Endothelial cell of umbilical vein (primary cell): ENCODE data around the gene CPNE6. TPM values are rescaled to one million over a fixed set of nuclear protein-coding genes. Genes with fewer than 3 reads are reported as not detected.

ENCODE experiments used
- BruUV-seq: library from RNA; stranded (reverse); fragments of 400-500 nt; replicated peaks from 2 replicates; lab custom pipeline; 2021; lab: Mats Ljungman, UMichigan
- CTCF ChIA-PET: fragments of 300-600, 350-600 bp; sonication (Branson Sonifier 250); formaldehyde crosslinking; loops from one replicate; lab custom pipeline; 2021; ENCODE audit warnings: antibody characterized with exemption, inconsistent platforms; lab: Charles Lee
- POLR2A ChIA-PET: fragments of 300-600, 350-600 bp; sonication (Branson Sonifier 250); formaldehyde crosslinking; loops from one replicate; lab custom pipeline; 2021; ENCODE audit warnings: antibody characterized with exemption, inconsistent platforms; lab: Charles Lee
- DNase-seq: peaks from one replicate; pipeline ENCODE4 v3.0.0-alpha.2; 2011; ENCODE audit warnings: low read depth, low spot score
- FAIRE-seq: peaks from 2 replicates; lab custom pipeline; 2011; peaks lifted over from hg19 to GRCh38; lab: Jason Lieb, UNC
- H2AFZ ChIP-seq: 2 replicates; pipeline ENCODE4 v1.6.0; 2012; ENCODE audit warnings: low read depth, low read length, control low read depth, inconsistent platforms
- H3K27ac ChIP-seq: 2 replicates; pipeline ENCODE4 v1.5.1; 2011; ENCODE audit warnings: low read depth, mild to moderate bottlenecking, control low read depth, low read length, moderate library complexity; ENCODE audit not compliant: insufficient read depth
- H3K27me3 ChIP-seq, 2 experiments: 2 replicates each; pipeline versions ENCODE4 v1.6.0 to v1.6.1; 2011; ENCODE audit warnings: low read length in 2 of 2, mixed read lengths in 1 of 2; ENCODE audit not compliant: control insufficient read depth in 2 of 2, insufficient read depth in 2 of 2
- H3K36me3 ChIP-seq, 2 experiments: 2 replicates in 1 of 2; 3 replicates in 1 of 2; pipeline ENCODE4 v1.5.1; 2011; ENCODE audit warnings: low read length in 2 of 2, mild to moderate bottlenecking in 1 of 2, moderate library complexity in 1 of 2; ENCODE audit not compliant: control insufficient read depth in 2 of 2, insufficient read depth in 2 of 2; ENCODE audit errors: extremely low read depth in 1 of 2
- H3K4me1 ChIP-seq: 3 replicates; pipeline ENCODE4 v1.5.1; 2011; ENCODE audit warnings: mild to moderate bottlenecking, low read length; ENCODE audit not compliant: control insufficient read depth, insufficient read depth; ENCODE audit errors: extremely low read depth
- H3K4me2 ChIP-seq: 2 replicates; pipeline ENCODE4 v1.6.1; 2011; ENCODE audit warnings: low read length, control low read depth, mixed read lengths; ENCODE audit not compliant: insufficient read depth
- H3K4me3 ChIP-seq, 3 experiments: fragments of 200-600 bp in 1 of 3; sonication (generic), shearing (Covaris generic) in 1 of 3; replicated peaks in 1 of 3; 2 replicates each; pipeline ENCODE4 v1.5.1; 2011 to 2016; ENCODE audit warnings: control low read depth in 3 of 3, low read length in 3 of 3, mild to moderate bottlenecking in 2 of 3, inconsistent platforms in 1 of 3, low read depth in 1 of 3, moderate library complexity in 1 of 3; ENCODE audit not compliant: insufficient read depth in 1 of 3
- H3K79me2 ChIP-seq: 2 replicates; pipeline ENCODE4 v1.6.0; 2012; ENCODE audit warnings: low read length, inconsistent platforms; ENCODE audit not compliant: control insufficient read depth, insufficient read depth
- H3K9ac ChIP-seq: replicated peaks from 2 replicates; pipeline ENCODE3; 2011; ENCODE audit warnings: low read length, control low read depth; ENCODE audit not compliant: insufficient read depth; ENCODE audit errors: extremely low read depth
- H3K9me1 ChIP-seq: replicated peaks from 3 replicates; pipeline ENCODE4 v1.6.0; 2011; ENCODE audit warnings: mild to moderate bottlenecking, low read length; ENCODE audit not compliant: control insufficient read depth, insufficient read depth; ENCODE audit errors: extremely low read depth
- H3K9me3 ChIP-seq: replicated peaks from 2 replicates; pipeline ENCODE4 v1.5.1; 2012; ENCODE audit warnings: low read length, inconsistent platforms; ENCODE audit not compliant: control insufficient read depth, insufficient read depth
- H4K20me1 ChIP-seq: replicated peaks from 2 replicates; pipeline ENCODE3; 2011; ENCODE audit warnings: mild to moderate bottlenecking, low read length; ENCODE audit not compliant: control insufficient read depth, insufficient read depth; ENCODE audit errors: extremely low read depth
- CTCF ChIP-seq, 2 donors: IDR thresholded peaks; 1 replicate in 1 of 2; 2 replicates in 1 of 2; pipeline ENCODE4 v1.5.1; 2011; ENCODE audit warnings: low read length in 2 of 2, mild to moderate bottlenecking in 2 of 2, moderate library complexity in 2 of 2, control low read depth in 1 of 2, inconsistent platforms in 1 of 2, low read depth in 1 of 2; ENCODE audit not compliant: insufficient read depth in 1 of 2; ENCODE audit errors: extremely low read depth in 1 of 2
- EZH2 ChIP-seq: IDR thresholded peaks from 2 replicates; pipeline ENCODE4 v1.6.1; 2012; ENCODE audit warnings: borderline replicate concordance, low read depth, mild to moderate bottlenecking, moderate library complexity, low read length, inconsistent platforms; ENCODE audit not compliant: severe bottlenecking
- FOS ChIP-seq: IDR thresholded peaks from 2 replicates; pipeline ENCODE4 v1.6.1; 2011; ENCODE audit warnings: mild to moderate bottlenecking, low read length, moderate library complexity, borderline replicate concordance; ENCODE audit not compliant: insufficient read depth
- GATA2 ChIP-seq: IDR thresholded peaks from 2 replicates; pipeline ENCODE4 v1.7.0; 2011; ENCODE audit warnings: low read depth, mild to moderate bottlenecking, moderate library complexity, mixed read lengths, low read length; ENCODE audit not compliant: insufficient read length, insufficient read depth
- JUN ChIP-seq: IDR thresholded peaks from 2 replicates; pipeline ENCODE4 v1.6.1; 2011; ENCODE audit warnings: borderline replicate concordance, low read depth; ENCODE audit not compliant: insufficient read length, insufficient read depth
- MAX ChIP-seq: IDR thresholded peaks from 2 replicates; pipeline ENCODE4 v1.6.1; 2011; ENCODE audit not compliant: insufficient read depth, insufficient read length
- MYC ChIP-seq: IDR thresholded peaks from one replicate; pipeline ENCODE4 v1.6.1; 2011; ENCODE audit warnings: mild to moderate bottlenecking, low read depth, low read length
- POLR2A ChIP-seq: IDR thresholded peaks from 2 replicates; pipeline ENCODE4 v1.6.1; 2012; ENCODE audit warnings: low read depth, mild to moderate bottlenecking, control low read depth, low read length
- POLR2AphosphoS5 ChIP-seq: IDR thresholded peaks from 2 replicates; pipeline ENCODE4 v1.6.1; 2012; ENCODE audit warnings: low read depth, mild to moderate bottlenecking, control low read depth, low read length, moderate library complexity; ENCODE audit not compliant: insufficient read depth
- dilution Hi-C: fragments of 300-500 bp; cut with MboI; formaldehyde crosslinking; loops from one replicate; pipeline ENCODE4 v1.15.0; 2019; ENCODE audit warnings: low sequenced_read_pairs; ENCODE audit not compliant: extremely low pct_ligation_motif_present
- intact Hi-C: fragments of 100-400 bp; cut with micrococcal nuclease; formaldehyde crosslinking; loops from one replicate; pipeline ENCODE4 v1.10.0; 2022
- polyA plus RNA-seq, 4 experiments: library from polyadenylated mRNA; depleted of rRNA in 3 of 4; stranded (reverse) in 3 of 4; unstranded in 1 of 4; fragments of >200 nt; gene quantifications; 2 replicates each; pipeline versions ENCODE4 v1.2.1 to v1.2.3, GENCODE V29; 2011 to 2012; ENCODE audit warnings: missing spikeins in 1 of 4
- total RNA-seq: library from RNA; stranded (reverse); gene quantifications from 2 replicates; pipeline ENCODE4 v1.2.3, GENCODE V29; 2021

The CPNE6 gene
- total and polyA plus RNA-seq, 2 donors (not counting 3 experiments of a cell fraction or from before 2014, with no cell fraction given): not detected

GRCh38 chr14:24084440-24084839 lies 13.1 kb downstream of the CPNE6 start:
- TF ChIP-seq MAX (no peak), JUN (no peak), POLR2A (no peak), EZH2 (no peak), POLR2AphosphoS5 (no peak), GATA2 (no peak), CTCF (IDR thresholded peaks at IDR 0.05; ENCODE audit: extremely low read depth in 1 of 2, insufficient read depth in 1 of 2, low read depth in 1 of 2, low read length in 2 of 2) (no peak), FOS (no peak), MYC (no peak)
- H3K27me3 ChIP-seq: peaks cover 27 to 30% of the 10 kb centered on the region in 2 experiments
- no peaks in the 10 kb centered on the region for H3K9me3 ChIP-seq
- ChIA-PET CTCF (interaction anchor here (0.8 to 1.9 kb wide), 3 partner anchors 18 to 26 kb away, joined by 3 to 5 read pairs (median 4); no protein-coding TSS in a partner anchor), POLR2A (no interaction called here)
- no TSS peak for BruUV-seq
- no peak overlapping the region for H3K4me2 ChIP-seq
- H4K20me1 ChIP-seq: no peaks in the 10 kb centered on the region
- no peaks in the 10 kb centered on the region for H3K79me2 ChIP-seq
- intact Hi-C loops: no loop called here
- H3K9ac ChIP-seq: no peak overlapping the region
- no peak overlapping the region for H3K4me3 ChIP-seq
- H2AFZ ChIP-seq: no peak overlapping the region
- dilution Hi-C loops: no loop called here
- H3K9me1 ChIP-seq: no peaks in the 10 kb centered on the region
- FAIRE-seq: no peak
- H3K4me1 ChIP-seq: no peaks in the 10 kb centered on the region
- no peak for DNase-seq
- H3K27ac ChIP-seq: no peak overlapping the region
- no peaks in the 10 kb centered on the region for H3K36me3 ChIP-seq
